Measurements from ENCODE around the gene MAP3K3. TPM values are rescaled to one million over a fixed set of nuclear protein-coding genes. Genes with fewer than 3 reads are reported as not detected.

The MAP3K3 gene
- total and polyA plus RNA-seq, 9 of the 15 experiments (the other 6 are each of a cell fraction or from before 2014, with no cell fraction given) = 0.69 to 16.5 (median 12.1) TPM

DNA sequence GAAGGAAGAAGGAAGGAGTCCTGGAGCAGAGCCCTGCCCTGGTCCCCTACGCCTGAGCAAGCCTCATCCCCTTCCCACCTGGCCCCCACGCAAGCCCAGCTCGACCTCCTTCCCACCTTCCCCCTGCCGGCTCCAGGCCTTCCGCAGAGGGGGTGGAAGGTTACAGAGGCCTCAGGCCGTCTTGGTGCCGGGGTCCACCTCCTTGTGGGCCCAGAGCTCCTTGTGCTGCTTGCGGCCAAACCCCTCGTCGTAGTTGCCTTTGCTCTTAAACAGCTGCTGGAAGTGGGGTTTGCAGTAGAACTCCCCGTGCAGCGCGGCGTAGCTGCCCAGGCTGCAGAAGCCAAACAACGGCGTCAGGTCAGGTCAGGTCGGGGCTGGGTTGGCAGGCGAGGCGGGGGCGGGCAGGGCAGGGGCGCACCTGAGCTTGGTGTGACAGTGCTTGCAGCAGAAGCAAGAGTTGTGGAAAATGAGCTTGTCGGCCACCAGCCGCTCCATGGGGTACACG, 76.2 kb downstream of the MAP3K3 start:
- no peak overlapping the region for H2AFZ ChIP-seq (ENCODE audit: low read depth, low read length)
- H3K4me1 ChIP-seq (replicated peaks in 1 of 2; ENCODE audit: control insufficient read depth in 2 of 2, insufficient read depth in 2 of 2, low read length in 2 of 2) = peaks cover 0 to 47% of the 10 kb centered on the region in 2 experiments; a peak in 2 of 5 replicates
- CTCF ChIA-PET (ENCODE audit: low intra/inter-chr PET ratio) = interaction anchor here (0.7 kb wide), 1 partner anchor 136 kb away, joined by 3 read pairs; no protein-coding TSS in a partner anchor
- DNase-seq (ENCODE audit: extremely low read depth in 1 of 4, low spot score in 3 of 4) (no peak), ATAC-seq (no peak), FAIRE-seq (no peak)
- peaks cover 5% of the 10 kb centered on the region; the same call in 1 of the 3 replicates for H3K36me3 ChIP-seq (ENCODE audit: control insufficient read depth, insufficient read depth, low read length)
- no peaks in the 10 kb centered on the region for H4K20me1 ChIP-seq (replicated peaks; ENCODE audit: control insufficient read depth, insufficient read depth, low read length)
- H3K9me1 ChIP-seq (ENCODE audit: control insufficient read depth, insufficient read depth, low read length) = no peaks in the 10 kb centered on the region
- H3K4me2 ChIP-seq (ENCODE audit: insufficient read depth, low read length) = no peak overlapping the region
- no TSS peak for BruUV-seq (replicated peaks)
- POLR2A ChIA-PET = interaction anchor here (0.7 to 2.0 kb wide), 4 partner anchors 8 to 525 kb away, joined by 3 to 7 read pairs (median 4); partner anchors contain the start of genes CCDC47 and DDX42
- TF ChIP-seq ETV5 (CRISPR knock-in tag; IDR thresholded peaks at IDR 0.05; ENCODE audit: low read depth) = no peak
- TF ChIP-seq, protein P1, sequence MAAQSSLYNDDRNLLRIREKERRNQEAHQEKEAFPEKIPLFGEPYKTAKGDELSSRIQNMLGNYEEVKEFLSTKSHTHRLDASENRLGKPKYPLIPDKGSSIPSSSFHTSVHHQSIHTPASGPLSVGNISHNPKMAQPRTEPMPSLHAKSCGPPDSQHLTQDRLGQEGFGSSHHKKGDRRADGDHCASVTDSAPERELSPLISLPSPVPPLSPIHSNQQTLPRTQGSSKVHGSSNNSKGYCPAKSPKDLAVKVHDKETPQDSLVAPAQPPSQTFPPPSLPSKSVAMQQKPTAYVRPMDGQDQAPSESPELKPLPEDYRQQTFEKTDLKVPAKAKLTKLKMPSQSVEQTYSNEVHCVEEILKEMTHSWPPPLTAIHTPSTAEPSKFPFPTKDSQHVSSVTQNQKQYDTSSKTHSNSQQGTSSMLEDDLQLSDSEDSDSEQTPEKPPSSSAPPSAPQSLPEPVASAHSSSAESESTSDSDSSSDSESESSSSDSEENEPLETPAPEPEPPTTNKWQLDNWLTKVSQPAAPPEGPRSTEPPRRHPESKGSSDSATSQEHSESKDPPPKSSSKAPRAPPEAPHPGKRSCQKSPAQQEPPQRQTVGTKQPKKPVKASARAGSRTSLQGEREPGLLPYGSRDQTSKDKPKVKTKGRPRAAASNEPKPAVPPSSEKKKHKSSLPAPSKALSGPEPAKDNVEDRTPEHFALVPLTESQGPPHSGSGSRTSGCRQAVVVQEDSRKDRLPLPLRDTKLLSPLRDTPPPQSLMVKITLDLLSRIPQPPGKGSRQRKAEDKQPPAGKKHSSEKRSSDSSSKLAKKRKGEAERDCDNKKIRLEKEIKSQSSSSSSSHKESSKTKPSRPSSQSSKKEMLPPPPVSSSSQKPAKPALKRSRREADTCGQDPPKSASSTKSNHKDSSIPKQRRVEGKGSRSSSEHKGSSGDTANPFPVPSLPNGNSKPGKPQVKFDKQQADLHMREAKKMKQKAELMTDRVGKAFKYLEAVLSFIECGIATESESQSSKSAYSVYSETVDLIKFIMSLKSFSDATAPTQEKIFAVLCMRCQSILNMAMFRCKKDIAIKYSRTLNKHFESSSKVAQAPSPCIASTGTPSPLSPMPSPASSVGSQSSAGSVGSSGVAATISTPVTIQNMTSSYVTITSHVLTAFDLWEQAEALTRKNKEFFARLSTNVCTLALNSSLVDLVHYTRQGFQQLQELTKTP (IDR thresholded peaks at IDR 0.05; ENCODE audit: low read depth in 1 of 2, partially characterized antibody in 2 of 2) = no peak
- TF ChIP-seq SMC3 (conservative IDR thresholded peaks at IDR 0.05; ENCODE audit: insufficient read depth, low read depth, low read length) = no peak
- no peak for TF ChIP-seq FOXJ2 (tag; IDR thresholded peaks at IDR 0.05)
- no peak for TF ChIP-seq SRSF1 (IDR thresholded peaks at IDR 0.05; ENCODE audit: low read depth, low read length)
- TF ChIP-seq KDM4B (IDR thresholded peaks at IDR 0.05; ENCODE audit: borderline replicate concordance in 2 of 2, low read depth in 1 of 2) = no peak
- no peak for TF ChIP-seq NFXL1 (CRISPR knock-in tag; IDR thresholded peaks at IDR 0.05)
- H3K9ac ChIP-seq (ENCODE audit: insufficient read depth in 1 of 2, low read depth in 2 of 2, low read length in 2 of 2) = peak overlapping the region in 1 of 2 experiments; percentile 45; a peak in 1 of 4 replicates
- no peaks in the 10 kb centered on the region for H3K79me2 ChIP-seq (ENCODE audit: control insufficient read depth, insufficient read depth, low read length)
- H3K4me3 ChIP-seq = no peak overlapping the region
- intact Hi-C loops (cut with micrococcal nuclease) = loop anchor here (5.0 to 10.0 kb wide), 3 partner anchors 76 to 271 kb away; partner anchors contain the start of gene MAP3K3
- H3K27me3 ChIP-seq (ENCODE audit: control insufficient read depth in 2 of 2, insufficient read depth in 2 of 2, low read length in 2 of 2) = no peaks in the 10 kb centered on the region
- WGBS (ENCODE audit: insufficient coverage, low coverage, missing lambda C conversion rate) = 70% methylated on average over 12 of the region's 24 CpGs
- no peaks in the 10 kb centered on the region for H3K9me3 ChIP-seq (replicated peaks; ENCODE audit: control insufficient read depth, insufficient read depth, low read depth, low read length)
- no peak overlapping the region for H3K27ac ChIP-seq (ENCODE audit: extremely low read depth, low read depth, low read length)
- in situ Hi-C loops (cut with MboI) = no loop called here
